Measurements from ENCODE around the gene CAMK1D. TPM values are rescaled to one million over a fixed set of nuclear protein-coding genes. Genes with fewer than 3 reads are reported as not detected.
"Not testable (repeated sequence)": the region's sequence is repeated elsewhere in the genome, so short reads cannot be mapped to it uniquely, and the experiment has no call there.

The CAMK1D gene
- total and polyA plus RNA-seq, 2 experiments from 2014 or later = 2.0 to 3.8 TPM

DNA sequence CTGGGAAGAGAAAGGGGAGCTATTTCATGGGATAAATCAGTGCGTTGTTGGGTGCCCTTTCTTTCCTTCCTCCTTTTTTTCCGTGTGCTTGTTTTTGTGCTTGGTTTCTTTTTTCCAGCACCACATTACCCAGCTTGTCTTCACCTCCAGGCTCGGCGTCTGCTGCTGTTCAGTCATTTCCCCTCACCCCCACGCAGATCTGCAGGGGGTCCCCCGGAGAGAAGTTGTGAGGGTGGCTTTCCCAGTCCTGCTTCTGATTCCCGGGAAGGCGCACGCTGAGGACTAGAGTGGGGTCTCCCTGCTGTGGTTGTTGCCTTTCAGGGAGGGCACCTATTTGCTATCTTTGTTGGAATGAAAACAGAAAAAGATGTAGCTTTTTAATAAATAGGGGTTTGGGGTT, 1.6 kb downstream of the CAMK1D start:
- H3K27ac ChIP-seq = no peak overlapping the region
- H3K4me3 ChIP-seq = no peak overlapping the region
- TF ChIP-seq, protein P1, sequence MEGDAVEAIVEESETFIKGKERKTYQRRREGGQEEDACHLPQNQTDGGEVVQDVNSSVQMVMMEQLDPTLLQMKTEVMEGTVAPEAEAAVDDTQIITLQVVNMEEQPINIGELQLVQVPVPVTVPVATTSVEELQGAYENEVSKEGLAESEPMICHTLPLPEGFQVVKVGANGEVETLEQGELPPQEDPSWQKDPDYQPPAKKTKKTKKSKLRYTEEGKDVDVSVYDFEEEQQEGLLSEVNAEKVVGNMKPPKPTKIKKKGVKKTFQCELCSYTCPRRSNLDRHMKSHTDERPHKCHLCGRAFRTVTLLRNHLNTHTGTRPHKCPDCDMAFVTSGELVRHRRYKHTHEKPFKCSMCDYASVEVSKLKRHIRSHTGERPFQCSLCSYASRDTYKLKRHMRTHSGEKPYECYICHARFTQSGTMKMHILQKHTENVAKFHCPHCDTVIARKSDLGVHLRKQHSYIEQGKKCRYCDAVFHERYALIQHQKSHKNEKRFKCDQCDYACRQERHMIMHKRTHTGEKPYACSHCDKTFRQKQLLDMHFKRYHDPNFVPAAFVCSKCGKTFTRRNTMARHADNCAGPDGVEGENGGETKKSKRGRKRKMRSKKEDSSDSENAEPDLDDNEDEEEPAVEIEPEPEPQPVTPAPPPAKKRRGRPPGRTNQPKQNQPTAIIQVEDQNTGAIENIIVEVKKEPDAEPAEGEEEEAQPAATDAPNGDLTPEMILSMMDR (IDR thresholded peaks at IDR 0.05; ENCODE audit: low read depth, low read length) = no peak
- no peaks in the 10 kb centered on the region for H3K9me3 ChIP-seq (ENCODE audit: low read depth)
- peaks cover 50% of the 10 kb centered on the region for H3K27me3 ChIP-seq
- H3K4me1 ChIP-seq (ENCODE audit: low read depth) = no peaks in the 10 kb centered on the region
- DNase-seq (ENCODE audit: low read depth in 1 of 2, low spot score in 1 of 2) = no peak
- no peaks in the 10 kb centered on the region for H3K36me3 ChIP-seq

DNA sequence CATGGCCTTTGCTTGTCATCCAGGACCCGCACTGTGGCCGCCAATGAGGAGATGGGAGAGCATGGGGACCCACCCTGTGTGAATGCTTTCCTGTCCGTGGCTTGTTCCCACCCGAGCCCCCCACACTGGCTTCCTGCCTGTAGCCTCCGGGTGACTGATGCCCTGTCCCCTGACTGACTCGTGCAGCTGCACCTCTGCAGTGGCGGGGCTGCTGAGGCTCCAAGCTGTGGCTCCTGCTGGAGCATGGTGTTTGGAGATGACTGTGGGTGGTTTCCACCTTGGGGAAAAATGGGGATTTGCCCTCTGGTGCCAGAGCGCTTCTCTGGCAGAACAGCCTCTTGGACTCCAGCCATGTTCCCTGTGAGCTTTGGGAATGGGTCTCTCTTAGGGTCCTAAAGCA, 2.1 kb downstream of the CAMK1D start:
- Histone ChIP-seq H3K9me3 (ENCODE audit: low read depth) (no peaks in the 10 kb centered on the region), H3K36me3 (no peaks in the 10 kb centered on the region), H3K27ac (no peak overlapping the region), H3K4me1 (ENCODE audit: low read depth) (no peaks in the 10 kb centered on the region), H3K4me3 (no peak overlapping the region), H3K27me3 (peaks cover 47% of the 10 kb centered on the region)
- DNase-seq (ENCODE audit: low read depth in 1 of 2, low spot score in 1 of 2) = no peak
- TF ChIP-seq, protein P1 (IDR thresholded peaks at IDR 0.05; ENCODE audit: low read depth, low read length) = no peak

DNA sequence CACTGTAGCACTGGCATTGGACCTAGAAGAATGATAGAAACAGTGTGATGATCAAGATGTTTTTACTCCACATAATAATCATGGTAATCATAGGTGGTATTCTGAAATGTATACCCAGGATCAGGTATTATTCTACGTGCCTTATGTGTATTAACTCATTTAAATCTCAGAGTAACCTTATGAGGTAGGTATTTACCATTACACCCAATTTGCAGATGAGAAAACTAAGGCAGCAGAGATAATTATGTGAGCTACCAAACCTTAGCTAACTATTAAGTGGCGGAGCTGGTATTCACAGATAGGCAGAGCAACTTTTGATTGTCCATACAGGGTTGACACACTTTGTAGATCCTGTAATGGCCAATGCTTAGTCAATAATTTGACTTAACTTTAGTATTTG, 2.5 kb downstream of the CAMK1D start:
- Histone ChIP-seq H3K9me3 (ENCODE audit: low read depth) (no peaks in the 10 kb centered on the region), H3K27me3 (peaks cover 43% of the 10 kb centered on the region), H3K27ac (no peak overlapping the region), H3K36me3 (no peaks in the 10 kb centered on the region), H3K4me1 (ENCODE audit: low read depth) (no peaks in the 10 kb centered on the region), H3K4me3 (no peak overlapping the region)
- no peak for DNase-seq (ENCODE audit: low read depth in 1 of 2, low spot score in 1 of 2)
- TF ChIP-seq, protein P1 (IDR thresholded peaks at IDR 0.05; ENCODE audit: low read depth, low read length) = no peak

DNA sequence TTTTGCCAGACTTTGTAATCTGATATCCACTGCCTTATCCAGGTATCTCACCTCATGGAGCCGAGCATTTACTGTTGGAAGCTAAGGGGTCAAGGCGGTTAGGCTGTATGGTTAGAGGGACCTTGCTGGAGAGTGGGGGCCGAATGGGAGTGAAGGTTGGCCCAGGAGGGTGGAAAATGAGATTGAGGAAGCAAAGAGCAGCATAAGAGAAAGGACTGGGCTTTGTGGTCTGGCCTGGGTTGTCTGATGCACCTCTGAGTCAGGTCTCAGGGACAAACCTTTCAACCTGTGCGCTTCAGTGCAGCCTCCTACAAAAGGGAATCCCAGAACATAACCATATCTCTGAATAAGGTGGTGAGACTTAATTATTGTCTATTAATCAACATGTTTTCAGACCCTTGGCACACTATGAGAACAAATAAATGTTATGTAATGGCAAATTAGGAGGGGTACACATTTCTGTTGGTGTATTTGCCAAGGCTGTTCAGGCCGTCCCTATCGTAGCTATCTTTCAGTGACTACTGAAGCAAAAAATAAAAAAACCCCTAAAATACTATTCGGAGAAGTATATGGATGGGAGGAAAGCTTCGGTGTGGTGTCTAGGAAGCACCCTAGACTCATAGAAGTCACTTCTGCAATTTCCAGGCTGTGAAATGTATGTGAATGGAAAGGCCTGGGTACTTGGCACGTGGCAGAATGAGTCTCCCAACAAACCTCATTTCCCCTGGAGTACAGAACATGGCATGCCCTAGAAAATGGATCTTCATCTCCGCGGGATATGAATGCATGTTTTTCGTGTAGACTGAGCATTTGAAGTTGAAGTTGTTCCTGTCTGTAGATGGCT, 4.3 kb downstream of the CAMK1D start:
- Histone ChIP-seq H3K9me3 (ENCODE audit: low read depth) (no peaks in the 10 kb centered on the region), H3K27me3 (peaks cover 26% of the 10 kb centered on the region)
- TF ChIP-seq, protein P1 (IDR thresholded peaks at IDR 0.05; ENCODE audit: low read depth, low read length) = no peak

DNA sequence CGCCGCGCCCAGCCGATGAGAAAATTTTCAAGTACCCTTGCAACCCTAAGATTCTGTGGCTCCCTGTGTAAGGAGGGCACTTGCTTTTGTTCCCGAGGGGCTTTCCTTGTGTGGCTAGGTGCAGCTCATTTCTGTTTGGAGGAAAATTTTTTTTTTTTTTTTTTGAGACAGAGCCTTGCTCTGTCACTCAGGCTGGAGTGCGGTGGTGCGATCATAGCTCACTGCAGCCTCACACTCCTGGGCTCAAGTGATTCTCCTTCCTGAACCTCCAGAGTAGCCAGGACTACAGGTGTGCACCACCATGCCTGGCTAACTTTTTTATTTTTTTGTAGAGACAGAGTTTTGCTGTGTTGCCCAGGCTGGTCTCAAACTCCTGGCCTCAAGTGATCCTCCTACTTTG, 5.3 kb downstream of the CAMK1D start:
- H3K27ac ChIP-seq; H3K9me3 ChIP-seq (ENCODE audit: low read depth); DNase-seq (ENCODE audit: low read depth in 1 of 2, low spot score in 1 of 2); H3K4me3 ChIP-seq; H3K36me3 ChIP-seq; H3K4me1 ChIP-seq (ENCODE audit: low read depth): not testable (repeated sequence)
- H3K27me3 ChIP-seq = peaks cover 23% of the 10 kb centered on the region

More for the DNA sequence above, 4.3 kb downstream of the CAMK1D start:
- H3K4me3 ChIP-seq = no peak overlapping the region
- no peak overlapping the region for H3K27ac ChIP-seq
- H3K4me1 ChIP-seq (ENCODE audit: low read depth) = no peaks in the 10 kb centered on the region
- no peak for DNase-seq (ENCODE audit: low read depth in 1 of 2, low spot score in 1 of 2)
- no peaks in the 10 kb centered on the region for H3K36me3 ChIP-seq

DNA sequence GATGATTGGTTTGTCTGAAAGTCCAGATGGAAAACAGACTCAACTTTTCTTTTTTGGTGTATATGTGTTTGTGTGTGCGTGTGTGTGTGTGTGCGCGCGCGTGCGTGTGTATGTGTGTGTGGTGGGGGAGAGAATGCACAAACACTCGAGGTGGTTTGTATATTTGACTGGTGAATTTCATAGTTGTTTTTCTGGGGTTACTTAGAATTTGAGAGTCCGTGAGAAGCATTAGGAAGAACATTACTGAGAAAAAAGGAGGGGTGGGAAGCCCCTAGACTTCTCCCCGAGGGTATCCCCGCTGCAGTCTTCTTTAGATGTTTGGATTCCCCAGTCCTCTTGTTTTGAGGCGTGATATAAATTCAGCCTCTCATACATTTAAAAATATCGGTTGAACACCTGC, 6.0 kb downstream of the CAMK1D start:
- no peaks in the 10 kb centered on the region for H3K4me1 ChIP-seq (ENCODE audit: low read depth)
- no peak overlapping the region for H3K4me3 ChIP-seq
- TF ChIP-seq, protein P1 (IDR thresholded peaks at IDR 0.05; ENCODE audit: low read depth, low read length) = no peak
- H3K9me3 ChIP-seq (ENCODE audit: low read depth) = no peaks in the 10 kb centered on the region
- H3K27me3 ChIP-seq = peaks cover 18% of the 10 kb centered on the region
- no peaks in the 10 kb centered on the region for H3K36me3 ChIP-seq
- no peak for DNase-seq (ENCODE audit: low read depth in 1 of 2, low spot score in 1 of 2)
- no peak overlapping the region for H3K27ac ChIP-seq

Measured in cardiac muscle cell (in vitro differentiated cells and primary cell).